Lung (tissue), 12 donors: ENCODE results near the gene BTN3A1. TPM values are rescaled to one million over a fixed set of nuclear protein-coding genes. Genes with fewer than 3 reads are reported as not detected.
A peak's percentile ranks its signal among the peaks of the same experiment; 100 is the strongest.

Source experiments
- ATAC-seq: fragments of 200-7000 bp; cut with Tn5 transposase; one replicate; pipeline ENCODE4 v1.9.1; 2020; ENCODE audit warnings: moderate number of reproducible peaks; ENCODE audit not compliant: insufficient read depth, low FRiP score
- DNase-seq, 3 donors: peaks; one replicate each; pipeline ENCODE4 v3.0.0-alpha.2; 2013 to 2017
- H3K27ac ChIP-seq, 2 donors: one replicate each; pipeline ENCODE4 v1.5.1; 2013; ENCODE audit warnings: mild to moderate bottlenecking in 2 of 2, moderate library complexity in 2 of 2, control low read depth in 1 of 2, inconsistent platforms in 1 of 2, low read depth in 1 of 2, low read length in 1 of 2
- H3K27me3 ChIP-seq, 3 donors: one replicate each; pipeline ENCODE4 v1.5.1; 2013; ENCODE audit warnings: low read length in 2 of 3; ENCODE audit not compliant: control insufficient read depth in 3 of 3, insufficient read depth in 3 of 3
- H3K36me3 ChIP-seq, 4 donors: one replicate each; pipeline ENCODE4 v1.5.1; 2013; ENCODE audit warnings: low read length in 4 of 4, mild to moderate bottlenecking in 1 of 4, moderate library complexity in 1 of 4; ENCODE audit not compliant: control insufficient read depth in 4 of 4, insufficient read depth in 4 of 4
- H3K4me1 ChIP-seq, 5 donors: one replicate each; pipeline ENCODE4 v1.5.1; 2013; ENCODE audit warnings: low read length in 5 of 5, mild to moderate bottlenecking in 2 of 5, moderate library complexity in 1 of 5; ENCODE audit not compliant: control insufficient read depth in 5 of 5, insufficient read depth in 5 of 5
- H3K4me3 ChIP-seq: one replicate; pipeline ENCODE4 v1.5.1; 2013; ENCODE audit warnings: mild to moderate bottlenecking, control low read depth, moderate library complexity
- H3K9ac ChIP-seq, 2 donors: one replicate each; pipeline ENCODE4 v1.5.1; 2013; ENCODE audit warnings: low read length in 2 of 2, control low read depth in 1 of 2; ENCODE audit not compliant: insufficient read depth in 1 of 2
- H3K9me3 ChIP-seq, 4 donors: one replicate each; pipeline ENCODE4 v1.5.1; 2013; ENCODE audit warnings: low read length in 3 of 4, mild to moderate bottlenecking in 1 of 4, moderate library complexity in 1 of 4; ENCODE audit not compliant: control insufficient read depth in 4 of 4, insufficient read depth in 3 of 4
- CTCF ChIP-seq: IDR thresholded peaks from 2 replicates; pipeline ENCODE4 v1.5.1; 2012; ENCODE audit warnings: mild to moderate bottlenecking; ENCODE audit errors: control extremely low read depth, extremely low read depth
- WGBS, 2 donors: extraction: QIAGEN DNeasy Blood & Tissue Kit; methylation state at CpG; one replicate each; pipeline ENCODE4 v1.1.7; 2013; 5-methylcytosine and 5-hydroxymethylcytosine counted together
- polyA plus RNA-seq, 2 donors: library from polyadenylated mRNA; stranded (reverse); fragments of 200-250 nt; gene quantifications; one replicate each; pipeline ENCODE4 v1.2.1, GENCODE V29; 2013
- total RNA-seq, 2 donors: library from RNA; depleted of rRNA in 1 of 2; stranded (reverse); fragments of >200 nt in 1 of 2; gene quantifications; one replicate each; pipeline ENCODE4 v1.2.1, GENCODE V29; 2014 to 2021
- donor health status: control.
- donor health status: control.
- donor health status: Bipolar disorder and iron deficiency.
- donor health status: healthy.
- donor health status: DM: yes; HTN: yes; CAD: no.

BTN3A1 gene
- total and polyA plus RNA-seq, 4 donors, result 14.4 to 60.1 (median 22.5) TPM

- peaks cover 0 to 15% (median 2%) of the 10 kb centered on the region in 4 donors for H3K36me3 ChIP-seq
- H3K9ac ChIP-seq, result peak overlapping the region; percentile 91 to 98
- H3K4me3 ChIP-seq, result peak overlapping the region; percentile 77
- 1% methylated on average over 30 to 31 of the region's 31 CpGs for WGBS, 2 donors
- no peak for TF ChIP-seq CTCF
- peak overlapping the region; percentile 74 to 76 for H3K27ac ChIP-seq
- H3K4me1 ChIP-seq, result peaks cover 0 to 38% (median 6%) of the 10 kb centered on the region in 5 donors
- DNase-seq, result peak; percentile 90 to 98 (median 97)
- H3K27me3 ChIP-seq, result no peaks in the 10 kb centered on the region
- peak; percentile 99 for ATAC-seq
- H3K9me3 ChIP-seq, result no peaks in the 10 kb centered on the region
Observed at GRCh38 chr6:26421259-26422144, 19.4 kb downstream of the BTN3A1 start.

- Histone ChIP-seq H3K4me1 (peaks cover 0 to 38% (median 6%) of the 10 kb centered on the region in 5 donors), H3K9ac (peak overlapping the region in 1 of 2 donors; percentile 27), H3K27ac (no peak overlapping the region), H3K9me3 (no peaks in the 10 kb centered on the region), H3K36me3 (peaks cover 0 to 21% (median 4%) of the 10 kb centered on the region in 4 donors), H3K27me3 (no peaks in the 10 kb centered on the region), H3K4me3 (no peak overlapping the region)
- WGBS, 2 donors, result 84 to 90% methylated on average over 3 of the region's 3 CpGs
- no peak for ATAC-seq
- TF ChIP-seq CTCF, result no peak
- DNase-seq, result no peak
Observed at GRCh38 chr6:26422329-26422728, 20.3 kb downstream of the BTN3A1 start.

- ATAC-seq, result no peak
- Histone ChIP-seq H3K9ac (no peak overlapping the region), H3K27me3 (no peaks in the 10 kb centered on the region), H3K4me3 (no peak overlapping the region), H3K27ac (no peak overlapping the region), H3K4me1 (peaks cover 0 to 24% (median 5%) of the 10 kb centered on the region in 5 donors), H3K36me3 (peaks cover 0 to 49% (median 20%) of the 10 kb centered on the region in 4 donors), H3K9me3 (no peaks in the 10 kb centered on the region)
- WGBS, 2 donors, result 94 to 98% methylated on average over 5 of the region's 5 CpGs
- no peak for TF ChIP-seq CTCF
- DNase-seq, result no peak
Observed at GRCh38 chr6:26426691-26427450, 24.8 kb downstream of the BTN3A1 start.
